Measurements from ENCODE around the gene INO80D.
"Not testable (repeated sequence)": the region's sequence is repeated elsewhere in the genome, so short reads cannot be mapped to it uniquely, and the experiment has no call there.

Gene INO80D

DNA sequence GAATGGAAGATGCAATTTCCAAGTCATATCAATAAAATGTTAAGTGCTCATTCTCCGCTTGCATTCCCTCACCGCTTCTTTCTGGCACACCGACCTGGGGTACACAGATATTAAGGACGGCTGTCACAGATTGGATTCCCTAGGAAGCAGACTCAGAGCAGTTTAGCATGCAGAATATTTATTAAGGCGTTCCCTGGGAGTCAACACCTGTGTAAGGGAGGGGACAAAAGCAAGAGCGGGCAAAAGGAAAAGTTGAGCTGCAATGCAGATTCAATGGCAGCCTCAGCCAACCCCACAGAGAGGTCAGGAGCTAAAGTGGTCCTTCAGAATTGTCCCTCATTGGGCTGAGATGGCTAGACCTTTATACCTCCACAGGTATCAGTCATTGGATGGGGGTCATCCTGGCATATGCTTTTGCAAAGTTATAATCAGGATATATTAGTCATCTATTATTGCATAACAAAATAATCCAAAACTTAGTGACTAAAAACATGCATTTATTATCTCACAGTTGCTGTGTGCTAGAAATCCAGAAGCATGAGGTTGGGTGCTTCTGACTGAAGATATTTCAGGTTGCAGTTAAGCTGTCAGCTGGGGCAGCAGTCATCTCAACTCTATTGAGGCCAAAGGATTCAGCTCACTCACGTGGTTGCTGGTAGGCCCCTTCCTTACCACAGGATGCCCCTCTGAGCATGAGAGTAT, 27.0 kb upstream of the INO80D start:
- ChIA-PET CTCF (no interaction called here), POLR2A (no interaction called here)
- TF ChIP-seq, protein P1, sequence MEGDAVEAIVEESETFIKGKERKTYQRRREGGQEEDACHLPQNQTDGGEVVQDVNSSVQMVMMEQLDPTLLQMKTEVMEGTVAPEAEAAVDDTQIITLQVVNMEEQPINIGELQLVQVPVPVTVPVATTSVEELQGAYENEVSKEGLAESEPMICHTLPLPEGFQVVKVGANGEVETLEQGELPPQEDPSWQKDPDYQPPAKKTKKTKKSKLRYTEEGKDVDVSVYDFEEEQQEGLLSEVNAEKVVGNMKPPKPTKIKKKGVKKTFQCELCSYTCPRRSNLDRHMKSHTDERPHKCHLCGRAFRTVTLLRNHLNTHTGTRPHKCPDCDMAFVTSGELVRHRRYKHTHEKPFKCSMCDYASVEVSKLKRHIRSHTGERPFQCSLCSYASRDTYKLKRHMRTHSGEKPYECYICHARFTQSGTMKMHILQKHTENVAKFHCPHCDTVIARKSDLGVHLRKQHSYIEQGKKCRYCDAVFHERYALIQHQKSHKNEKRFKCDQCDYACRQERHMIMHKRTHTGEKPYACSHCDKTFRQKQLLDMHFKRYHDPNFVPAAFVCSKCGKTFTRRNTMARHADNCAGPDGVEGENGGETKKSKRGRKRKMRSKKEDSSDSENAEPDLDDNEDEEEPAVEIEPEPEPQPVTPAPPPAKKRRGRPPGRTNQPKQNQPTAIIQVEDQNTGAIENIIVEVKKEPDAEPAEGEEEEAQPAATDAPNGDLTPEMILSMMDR (IDR thresholded peaks at IDR 0.05; ENCODE audit: insufficient read depth, low read length, missing control alignments): no peak
- no peak for DNase-seq (ENCODE audit: low read depth, low spot score)
- no peak overlapping the region for H3K4me3 ChIP-seq (ENCODE audit: low read depth, low read length)

DNA sequence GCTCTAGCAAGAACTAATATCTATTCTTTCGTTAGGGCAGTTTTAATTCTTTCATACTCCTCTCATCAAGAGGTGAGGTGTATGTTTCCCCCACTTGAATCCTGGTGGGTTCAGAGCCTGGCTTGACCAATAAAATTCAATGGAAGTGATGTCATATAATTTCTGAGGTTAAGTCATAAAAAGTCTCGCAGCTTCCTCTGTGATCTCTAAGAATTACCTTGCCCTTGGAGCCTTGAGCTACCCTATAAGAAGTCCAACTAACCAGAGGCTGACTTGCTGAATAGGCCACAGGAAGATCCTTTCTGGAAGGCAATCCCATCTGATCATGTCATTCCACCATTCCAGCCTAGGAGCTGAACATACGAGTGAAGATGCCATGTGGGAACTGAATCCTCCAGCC, 26.1 kb upstream of the INO80D start:
- ChIA-PET CTCF (no interaction called here), POLR2A (interaction anchor here (0.6 kb wide), 1 partner anchor 90 kb away, joined by 3 read pairs; no protein-coding TSS in a partner anchor)
- DNase-seq (ENCODE audit: low read depth, low spot score): no peak
- TF ChIP-seq, protein P1 (IDR thresholded peaks at IDR 0.05; ENCODE audit: insufficient read depth, low read length, missing control alignments): no peak
- no peak overlapping the region for H3K4me3 ChIP-seq (ENCODE audit: low read depth, low read length)

DNA sequence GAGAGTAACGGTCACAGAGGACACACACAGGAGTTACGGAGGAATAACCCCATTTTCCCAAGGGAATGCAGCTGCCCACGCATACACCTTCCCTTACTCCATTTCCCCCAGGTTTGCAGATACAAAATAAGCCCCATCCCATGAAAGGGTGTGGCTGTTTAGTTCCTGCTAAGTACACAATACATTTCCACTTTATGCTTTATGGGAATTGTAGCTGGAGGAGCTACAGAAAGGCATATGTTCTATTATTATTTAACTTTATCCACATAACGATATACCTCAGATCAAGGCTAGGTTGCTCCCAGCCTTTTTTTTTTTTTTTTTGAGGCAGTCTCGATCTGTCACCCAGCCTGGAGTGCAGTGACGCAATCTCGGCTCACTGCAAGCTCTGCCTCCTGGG, 22.7 kb upstream of the INO80D start:
- no peak for DNase-seq (ENCODE audit: low read depth, low spot score)
- no peak overlapping the region for H3K4me3 ChIP-seq (ENCODE audit: low read depth, low read length)
- ChIA-PET POLR2A (no interaction called here), CTCF (no interaction called here)
- TF ChIP-seq, protein P1 (IDR thresholded peaks at IDR 0.05; ENCODE audit: insufficient read depth, low read length, missing control alignments): no peak

DNA sequence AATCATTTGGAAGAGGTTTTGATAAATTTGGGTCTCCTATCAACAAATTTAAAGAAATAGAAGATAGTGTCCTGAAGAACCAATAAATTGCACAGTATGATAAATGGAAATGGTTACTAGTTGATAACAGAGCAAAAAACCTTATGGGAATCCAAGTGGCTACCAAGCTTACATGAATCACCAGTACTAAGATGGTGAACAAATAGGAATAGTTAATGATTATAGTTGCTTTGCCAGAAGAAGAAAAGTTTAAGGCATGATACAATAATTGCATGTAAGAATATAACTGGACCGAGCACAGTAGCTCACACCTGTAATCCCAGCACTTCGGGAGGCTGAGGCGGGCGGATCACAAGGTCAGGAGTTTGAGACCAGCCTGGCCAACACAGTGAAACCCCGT, 19.6 kb upstream of the INO80D start:
- H3K4me3 ChIP-seq (ENCODE audit: low read depth, low read length): no peak overlapping the region
- no peak for DNase-seq (ENCODE audit: low read depth, low spot score)
- TF ChIP-seq, protein P1 (IDR thresholded peaks at IDR 0.05; ENCODE audit: insufficient read depth, low read length, missing control alignments): no peak
- ChIA-PET CTCF (interaction anchor here (1.0 kb wide), 1 partner anchor 20 kb away, joined by 3 read pairs; the partner anchor contains the start of gene INO80D), POLR2A (no interaction called here)

DNA sequence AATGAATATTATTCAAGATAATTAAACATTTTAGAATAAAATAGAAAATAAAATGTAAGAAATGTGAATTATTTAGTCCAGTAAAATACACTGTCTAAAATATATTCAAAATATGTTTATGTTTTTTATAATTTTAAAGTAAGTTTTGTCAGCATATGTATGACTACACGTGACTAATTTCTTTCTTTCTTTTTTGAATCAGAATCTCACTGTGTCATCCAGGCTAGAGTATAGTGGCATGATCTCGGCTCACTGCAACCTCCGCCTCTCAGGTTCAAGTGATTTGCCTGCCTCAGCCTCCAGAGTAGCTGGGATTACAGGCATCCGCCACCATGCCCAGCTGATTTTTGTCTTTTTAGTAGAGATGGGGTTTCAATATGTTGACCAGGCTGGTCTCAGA, 19.1 kb upstream of the INO80D start:
- TF ChIP-seq, protein P1 (IDR thresholded peaks at IDR 0.05; ENCODE audit: insufficient read depth, low read length, missing control alignments): no peak
- POLR2A ChIA-PET: no interaction called here
- no peak for DNase-seq (ENCODE audit: low read depth, low spot score)
- H3K4me3 ChIP-seq (ENCODE audit: low read depth, low read length): no peak overlapping the region
- CTCF ChIA-PET: no interaction called here

DNA sequence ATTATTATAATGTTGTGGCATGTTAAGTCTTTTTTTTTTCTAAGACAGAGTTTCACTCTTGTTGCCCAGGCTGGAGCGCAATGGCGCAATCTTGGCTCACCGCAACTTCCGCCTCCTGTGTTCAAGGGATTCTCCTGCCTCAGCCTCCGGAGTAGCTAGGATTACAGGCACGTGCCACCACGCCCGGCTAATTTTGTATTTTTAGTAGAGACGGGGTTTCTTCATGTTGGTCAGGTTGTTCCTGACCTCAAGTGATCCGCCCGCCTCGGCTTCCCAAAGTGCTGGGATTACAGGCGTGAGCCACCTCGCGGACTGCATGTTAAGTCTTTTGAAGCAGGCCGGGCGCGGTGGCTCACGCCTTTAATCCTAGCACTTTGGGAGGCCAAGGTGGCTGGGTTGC, 12.9 kb upstream of the INO80D start:
- CTCF ChIA-PET: interaction anchor here (1.0 to 1.4 kb wide), 2 partner anchors 12 to 13 kb away, joined by 3 read pairs; partner anchors contain the start of gene INO80D
- DNase-seq (ENCODE audit: low read depth, low spot score); POLR2A ChIA-PET; H3K4me3 ChIP-seq (ENCODE audit: low read depth, low read length): not testable (repeated sequence)

DNA sequence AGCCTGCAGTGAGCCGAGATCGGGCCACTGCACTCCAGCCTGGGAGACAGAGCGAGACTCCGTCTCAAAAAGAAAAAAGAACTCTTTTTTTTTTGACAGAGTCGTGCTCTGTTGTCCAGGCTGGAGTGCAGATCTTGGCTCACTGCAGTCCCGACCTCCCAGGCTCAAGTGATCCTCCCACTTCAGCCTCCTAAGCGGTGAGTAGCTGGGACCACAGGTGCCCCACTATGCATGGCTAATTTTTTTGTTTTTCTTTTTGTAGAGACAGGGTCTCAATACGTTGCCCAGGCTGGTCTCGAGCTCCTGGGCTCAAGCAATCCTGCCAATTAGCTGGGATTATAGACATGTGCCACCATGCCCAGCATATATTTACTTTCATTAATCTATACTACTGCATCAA, 12.5 kb upstream of the INO80D start:
- no peak for DNase-seq (ENCODE audit: low read depth, low spot score)
- TF ChIP-seq, protein P1 (IDR thresholded peaks at IDR 0.05; ENCODE audit: insufficient read depth, low read length, missing control alignments): no peak
- no peak overlapping the region for H3K4me3 ChIP-seq (ENCODE audit: low read depth, low read length)
- CTCF ChIA-PET: interaction anchor here (1.0 to 1.4 kb wide), 2 partner anchors 11 to 12 kb away, joined by 3 read pairs; partner anchors contain the start of gene INO80D
- POLR2A ChIA-PET: no interaction called here

Data from AG04449 (cell line).